ENCODE results near the gene CMBL. TPM values are rescaled to one million over a fixed set of nuclear protein-coding genes. Genes with fewer than 3 reads are reported as not detected.

The CMBL gene
- total RNA-seq, 1 experiment from 2014 or later = 12.6 TPM

GRCh38 chr5:10235350-10235749 is 72.4 kb downstream of the CMBL start:
- Histone ChIP-seq H3K56ac (ENCODE audit: insufficient read length, low read depth, low read length) (no peak overlapping the region), H3K27ac (ENCODE audit: insufficient read length, low read depth, low read length) (no peak overlapping the region), H3K79me2 (ENCODE audit: insufficient read depth, low read length) (no peaks in the 10 kb centered on the region), H2AFZ (ENCODE audit: low read length) (no peak overlapping the region), H2BK120ac (ENCODE audit: low read depth, low read length, poor library complexity, severe bottlenecking) (no peak overlapping the region), H3K18ac (ENCODE audit: insufficient read length, low read depth, low read length) (no peak overlapping the region), H4K20me1 (ENCODE audit: control insufficient read depth, insufficient read depth, insufficient read length) (no peaks in the 10 kb centered on the region), H3K23ac (ENCODE audit: insufficient read length, low read depth, low read length) (no peak overlapping the region), H2BK15ac (ENCODE audit: low read depth, low read length) (no peak overlapping the region), H3K79me1 (ENCODE audit: insufficient read depth, low read depth, low read length, poor library complexity, severe bottlenecking) (no peaks in the 10 kb centered on the region), H3K9ac (ENCODE audit: extremely low read depth, insufficient read length, low read length) (no peak overlapping the region), H3K4ac (ENCODE audit: low read depth, low read length) (no peak overlapping the region), H3K27me3 (ENCODE audit: insufficient read depth, low read length) (no peaks in the 10 kb centered on the region), H3K4me2 (ENCODE audit: insufficient read depth, insufficient read length, low read length) (no peak overlapping the region), H4K91ac (ENCODE audit: insufficient read length, low read depth, low read length) (no peak overlapping the region), H3K4me1 (ENCODE audit: insufficient read depth, low read length) (no peaks in the 10 kb centered on the region), H3K9me3 (ENCODE audit: control insufficient read depth, low read depth, low read length) (no peaks in the 10 kb centered on the region), H3K23me2 (ENCODE audit: insufficient read length, low read depth, low read length, poor library complexity, severe bottlenecking) (no peaks in the 10 kb centered on the region), H2BK20ac (ENCODE audit: low read depth, low read length, poor library complexity, severe bottlenecking) (no peak overlapping the region), H3T11ph (ENCODE audit: low read length) (no peak overlapping the region), H2AK5ac (ENCODE audit: insufficient read length, low read length) (no peak overlapping the region), H4K5ac (ENCODE audit: insufficient read length, low read depth, low read length) (no peak overlapping the region), H2BK5ac (ENCODE audit: insufficient read length, low read length) (no peak overlapping the region), H2BK12ac (ENCODE audit: insufficient read length, low read depth, low read length) (no peak overlapping the region), H3K14ac (ENCODE audit: insufficient read depth, low read length) (no peak overlapping the region), H4K8ac (replicated peaks; ENCODE audit: insufficient read length, low read depth, low read length) (no peak overlapping the region)
- Mint-ChIP-seq H3K9me3 (no peaks in the 10 kb centered on the region), H3K27me3 (ENCODE audit: low read depth) (no peaks in the 10 kb centered on the region), H3K36me3 (ENCODE audit: insufficient read depth in 1 of 3, low read depth in 3 of 3) (peaks cover 11 to 20% (median 17%) of the 10 kb centered on the region in 3 experiments; a peak in 6 of 7 replicates), H3K4me3 (no peak overlapping the region), H3K27ac (peak overlapping the region; percentile 22 to 65 (median 44); a peak in 2 of 7 replicates), H3K4me1 (peaks cover 6 to 7% of the 10 kb centered on the region in 2 experiments)
- no peak for TF ChIP-seq CTCF (conservative IDR thresholded peaks at IDR 0.05)
- no CpG with 5 or more reads among the region's 8 CpGs for WGBS (ENCODE audit: extremely low coverage, insufficient read length, low lambda C conversion rate)
- DNase-seq = no peak
